ENCODE data around the gene RPTOR.
"Not testable (repeated sequence)": the region's sequence is repeated elsewhere in the genome, so short reads cannot be mapped to it uniquely, and the experiment has no call there.

The RPTOR gene

GRCh38 chr17:80499961-80500665 is 44.5 kb upstream of the RPTOR start:
- H3K4me3 ChIP-seq, result no peak overlapping the region
- no peak for DNase-seq (ENCODE audit: low spot score)
- TF ChIP-seq, protein P1, sequence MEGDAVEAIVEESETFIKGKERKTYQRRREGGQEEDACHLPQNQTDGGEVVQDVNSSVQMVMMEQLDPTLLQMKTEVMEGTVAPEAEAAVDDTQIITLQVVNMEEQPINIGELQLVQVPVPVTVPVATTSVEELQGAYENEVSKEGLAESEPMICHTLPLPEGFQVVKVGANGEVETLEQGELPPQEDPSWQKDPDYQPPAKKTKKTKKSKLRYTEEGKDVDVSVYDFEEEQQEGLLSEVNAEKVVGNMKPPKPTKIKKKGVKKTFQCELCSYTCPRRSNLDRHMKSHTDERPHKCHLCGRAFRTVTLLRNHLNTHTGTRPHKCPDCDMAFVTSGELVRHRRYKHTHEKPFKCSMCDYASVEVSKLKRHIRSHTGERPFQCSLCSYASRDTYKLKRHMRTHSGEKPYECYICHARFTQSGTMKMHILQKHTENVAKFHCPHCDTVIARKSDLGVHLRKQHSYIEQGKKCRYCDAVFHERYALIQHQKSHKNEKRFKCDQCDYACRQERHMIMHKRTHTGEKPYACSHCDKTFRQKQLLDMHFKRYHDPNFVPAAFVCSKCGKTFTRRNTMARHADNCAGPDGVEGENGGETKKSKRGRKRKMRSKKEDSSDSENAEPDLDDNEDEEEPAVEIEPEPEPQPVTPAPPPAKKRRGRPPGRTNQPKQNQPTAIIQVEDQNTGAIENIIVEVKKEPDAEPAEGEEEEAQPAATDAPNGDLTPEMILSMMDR (IDR thresholded peaks at IDR 0.05), result no peak
- H3K27ac ChIP-seq, result no peak overlapping the region

- no peak overlapping the region for H3K4me3 ChIP-seq
- H3K27ac ChIP-seq, result no peak overlapping the region
- no peak for DNase-seq (ENCODE audit: low spot score)
Observed at GRCh38 chr17:80501741-80502577, 42.7 kb upstream of the RPTOR start.

DNA sequence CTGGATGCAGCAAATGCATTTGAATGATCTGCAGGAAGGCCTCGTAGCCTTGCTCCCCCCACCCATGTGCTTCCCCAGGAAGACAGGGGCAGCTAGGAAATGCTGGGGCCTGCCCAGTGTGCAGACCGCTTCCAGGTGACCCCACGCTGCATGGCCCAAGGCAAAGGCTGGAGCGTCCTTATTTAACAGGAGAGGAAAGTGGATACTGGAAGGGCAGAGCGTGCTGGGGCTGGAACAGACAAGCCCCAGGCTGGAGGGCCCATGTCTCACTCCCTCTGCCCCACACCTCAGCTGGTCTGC is 42.1 kb upstream of the RPTOR start:
- TF ChIP-seq, protein P1 (IDR thresholded peaks at IDR 0.05), result no peak
- H3K27ac ChIP-seq, result no peak overlapping the region
- DNase-seq (ENCODE audit: low spot score), result no peak

More at GRCh38 chr17:80501741-80502577, 42.7 kb upstream of the RPTOR start:
- TF ChIP-seq, protein P1 (IDR thresholded peaks at IDR 0.05), result no peak

DNA sequence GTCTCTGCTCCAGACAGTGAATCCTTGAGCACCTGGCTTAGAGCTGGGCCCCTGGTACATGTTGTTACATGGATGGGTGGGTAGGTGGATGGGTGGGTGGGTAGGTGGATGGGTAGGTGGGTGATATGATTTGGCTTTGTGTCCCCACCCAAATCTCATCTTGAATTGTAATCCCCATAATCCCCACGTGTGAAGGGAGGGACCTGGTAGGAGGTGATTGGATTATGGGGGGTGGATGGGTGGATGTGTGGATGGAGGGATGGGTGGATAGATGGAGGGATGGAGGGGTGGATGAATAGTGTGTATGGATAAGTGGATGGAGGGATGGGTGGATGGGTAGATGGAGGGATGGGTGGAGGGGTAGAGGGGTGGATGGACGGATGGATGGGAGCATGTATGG is 41.6 kb upstream of the RPTOR start:
- H3K4me3 ChIP-seq, result no peak overlapping the region
- TF ChIP-seq, protein P1 (IDR thresholded peaks at IDR 0.05), result no peak
- no peak overlapping the region for H3K27ac ChIP-seq
- DNase-seq (ENCODE audit: low spot score), result no peak

More for the DNA sequence above, 42.1 kb upstream of the RPTOR start:
- H3K4me3 ChIP-seq, result no peak overlapping the region

- no peak overlapping the region for H3K27ac ChIP-seq
- no peak overlapping the region for H3K4me3 ChIP-seq
- no peak for DNase-seq (ENCODE audit: low spot score)
- TF ChIP-seq, protein P1 (IDR thresholded peaks at IDR 0.05), result no peak
Observed at GRCh38 chr17:80503921-80504320, 40.7 kb upstream of the RPTOR start.

DNA sequence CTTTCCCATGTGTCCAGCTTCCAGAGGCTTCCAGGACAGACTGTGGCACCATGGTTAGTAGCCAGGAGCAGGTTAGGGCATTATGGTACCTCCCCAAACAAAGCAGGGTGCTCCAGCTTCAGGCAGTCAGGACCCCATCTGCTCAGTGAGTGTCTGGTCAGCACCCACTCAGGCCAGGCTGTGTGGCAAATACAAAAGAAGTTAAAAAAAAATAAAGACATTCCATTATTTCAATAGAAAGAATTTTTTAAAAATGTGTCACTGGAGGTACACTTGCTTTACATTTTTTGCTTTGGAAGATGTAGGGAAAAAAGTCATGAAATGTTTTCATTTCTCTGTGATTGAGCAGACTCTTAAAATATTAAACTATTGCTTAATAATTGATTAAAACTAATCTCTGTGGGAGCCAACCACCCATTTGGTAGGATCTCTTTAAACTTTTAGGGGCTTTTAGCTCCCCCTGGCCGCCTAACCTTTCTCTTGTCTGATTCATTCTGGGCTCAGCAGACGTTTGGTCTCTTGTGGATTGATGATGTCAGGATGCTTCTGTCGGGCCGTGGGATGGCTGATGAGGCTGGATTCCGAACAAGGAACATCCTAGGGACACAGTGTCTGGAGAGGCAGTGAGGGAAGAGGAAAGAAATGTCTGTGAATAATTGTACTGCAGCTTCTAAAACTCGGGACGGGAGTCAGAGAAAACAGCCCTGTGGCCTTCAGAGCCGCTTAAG is 39.8 kb upstream of the RPTOR start:
- Histone ChIP-seq H3K4me3 (no peak overlapping the region), H3K27ac (no peak overlapping the region)
- DNase-seq (ENCODE audit: low spot score), result no peak
- TF ChIP-seq, protein P1 (IDR thresholded peaks at IDR 0.05), result no peak

DNA sequence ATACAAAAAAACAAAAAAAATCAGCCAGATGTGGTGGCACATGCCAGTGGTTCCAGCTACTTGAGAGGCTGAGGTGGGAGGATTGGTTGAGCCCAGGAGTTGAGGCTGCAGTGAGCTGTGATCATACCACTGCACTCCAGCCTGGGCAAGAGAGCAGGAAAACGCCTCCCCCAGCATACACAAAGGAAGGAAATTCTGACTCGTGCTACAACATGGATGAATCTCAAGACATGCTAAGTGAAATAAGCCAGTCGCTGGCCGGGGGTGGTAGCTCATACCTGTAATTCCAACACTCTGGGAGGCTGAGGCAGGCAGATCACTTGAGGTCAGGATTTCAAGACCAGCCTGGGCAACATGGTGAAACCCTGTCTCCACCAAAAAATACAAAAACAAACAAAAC is 37.5 kb upstream of the RPTOR start:
- DNase-seq (ENCODE audit: low spot score); H3K4me3 ChIP-seq: not testable (repeated sequence)

More for the DNA sequence above, 37.5 kb upstream of the RPTOR start:
- not testable (repeated sequence) for H3K27ac ChIP-seq

Data from coronary artery (tissue), 2 donors.